Measurements from ENCODE around the gene VWA5B1.

The VWA5B1 gene

DNA sequence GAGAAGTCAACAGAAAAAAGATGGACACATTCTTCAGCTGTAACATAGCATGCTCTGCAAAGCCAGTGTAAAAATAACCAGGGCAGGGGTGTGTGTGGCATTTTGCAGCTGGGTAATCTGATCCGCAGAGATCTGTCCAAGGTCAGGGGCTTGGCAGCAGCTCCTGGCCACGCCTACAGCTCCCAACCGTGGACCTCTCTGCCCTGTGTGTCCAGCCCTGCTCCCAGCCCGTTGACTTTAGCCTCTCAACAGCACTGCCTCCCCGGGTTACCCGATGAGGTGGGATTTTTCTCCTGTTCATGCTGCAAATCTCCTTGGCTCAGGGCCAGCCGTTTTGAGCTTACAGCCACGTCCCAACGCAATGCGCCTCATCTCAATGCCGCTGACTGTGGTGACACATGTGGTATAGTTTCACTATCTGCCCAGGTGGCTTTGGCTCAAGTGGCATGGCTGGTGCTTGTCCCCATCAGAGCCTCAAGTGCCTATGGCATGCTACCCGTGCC is 68.1 kb downstream of the VWA5B1 start:
- Histone ChIP-seq H3F3A (ENCODE audit: insufficient read depth, low read length) (no peaks in the 10 kb centered on the region), H3K79me2 (ENCODE audit: low read length) (no peaks in the 10 kb centered on the region), H3K9me3 (replicated peaks; ENCODE audit: insufficient read depth, low read length) (no peaks in the 10 kb centered on the region), H3K9ac (ENCODE audit: low read length) (no peak overlapping the region), H3K36me3 (replicated peaks; ENCODE audit: insufficient read depth, low read length) (no peaks in the 10 kb centered on the region), H3K4me2 (ENCODE audit: low read depth, low read length) (0 out of 2 replicates have a peak overlapping the region, but pooled peaks have one; percentile 2), H3K9me2 (replicated peaks; ENCODE audit: insufficient read depth, low read length) (no peaks in the 10 kb centered on the region), H4K20me1 (ENCODE audit: insufficient read depth, low read length) (no peaks in the 10 kb centered on the region), H3K27ac (ENCODE audit: low read length) (no peak overlapping the region), H2AFZ (ENCODE audit: low read length) (no peak overlapping the region), H3K27me3 (replicated peaks; ENCODE audit: insufficient read depth, low read length) (peaks cover 96% of the 10 kb centered on the region), H3K4me1 (ENCODE audit: low read length) (no peaks in the 10 kb centered on the region), H3K4me3 (ENCODE audit: low read length) (no peak overlapping the region)
- DNase-seq = no peak
- TF ChIP-seq EZH2 (optimal IDR thresholded peaks at IDR 0.05; ENCODE audit: low read depth, low read length) (no peak), EZH2phosphoT487 (IDR thresholded peaks at IDR 0.05; ENCODE audit: low read length) (no peak)
- TF ChIP-seq, protein P1, sequence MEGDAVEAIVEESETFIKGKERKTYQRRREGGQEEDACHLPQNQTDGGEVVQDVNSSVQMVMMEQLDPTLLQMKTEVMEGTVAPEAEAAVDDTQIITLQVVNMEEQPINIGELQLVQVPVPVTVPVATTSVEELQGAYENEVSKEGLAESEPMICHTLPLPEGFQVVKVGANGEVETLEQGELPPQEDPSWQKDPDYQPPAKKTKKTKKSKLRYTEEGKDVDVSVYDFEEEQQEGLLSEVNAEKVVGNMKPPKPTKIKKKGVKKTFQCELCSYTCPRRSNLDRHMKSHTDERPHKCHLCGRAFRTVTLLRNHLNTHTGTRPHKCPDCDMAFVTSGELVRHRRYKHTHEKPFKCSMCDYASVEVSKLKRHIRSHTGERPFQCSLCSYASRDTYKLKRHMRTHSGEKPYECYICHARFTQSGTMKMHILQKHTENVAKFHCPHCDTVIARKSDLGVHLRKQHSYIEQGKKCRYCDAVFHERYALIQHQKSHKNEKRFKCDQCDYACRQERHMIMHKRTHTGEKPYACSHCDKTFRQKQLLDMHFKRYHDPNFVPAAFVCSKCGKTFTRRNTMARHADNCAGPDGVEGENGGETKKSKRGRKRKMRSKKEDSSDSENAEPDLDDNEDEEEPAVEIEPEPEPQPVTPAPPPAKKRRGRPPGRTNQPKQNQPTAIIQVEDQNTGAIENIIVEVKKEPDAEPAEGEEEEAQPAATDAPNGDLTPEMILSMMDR (IDR thresholded peaks at IDR 0.05; ENCODE audit: low read length) = no peak

DNA sequence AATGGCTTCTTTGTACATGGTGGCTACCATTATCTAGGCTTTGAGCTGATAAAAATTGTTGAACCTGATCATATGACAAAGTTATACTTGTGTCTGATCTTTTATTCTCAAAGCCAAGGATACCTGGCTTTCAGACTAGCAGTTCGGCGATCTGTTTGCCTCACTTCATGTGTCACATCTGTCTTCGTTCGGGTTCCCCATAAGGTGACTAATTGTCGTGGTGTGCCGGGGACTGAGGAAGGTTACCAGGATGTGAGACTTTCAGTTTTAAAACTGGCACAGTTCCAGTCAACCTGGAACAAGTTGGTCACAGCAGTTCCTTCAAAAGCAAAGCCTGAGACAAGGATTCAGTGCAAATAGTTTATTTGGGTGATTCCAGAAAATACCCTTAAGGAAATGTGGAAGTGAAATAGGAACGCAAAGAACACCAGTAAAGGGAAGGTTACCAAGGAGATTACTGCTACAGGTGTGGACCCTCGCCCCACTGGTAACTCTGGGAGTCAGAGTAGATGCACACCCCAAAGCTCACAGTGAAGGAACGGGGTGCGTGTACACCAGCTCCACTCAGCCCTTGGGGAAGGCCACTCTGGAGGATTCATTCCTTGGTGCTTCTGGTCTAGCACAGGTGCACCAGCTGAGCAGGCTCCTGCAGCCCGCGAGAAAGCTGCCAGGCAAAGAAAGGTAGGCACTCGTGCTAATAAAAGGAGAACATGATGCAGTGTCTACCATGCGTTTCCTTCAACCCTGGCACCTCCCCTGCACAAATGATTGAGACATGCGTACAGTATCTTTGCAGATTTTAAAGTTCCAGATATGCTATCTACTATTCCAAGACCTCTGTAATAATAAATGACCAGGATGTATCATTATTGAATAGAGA is 69.0 kb downstream of the VWA5B1 start:
- Histone ChIP-seq H4K20me1 (ENCODE audit: insufficient read depth, low read length) (no peaks in the 10 kb centered on the region), H3K27ac (ENCODE audit: low read length) (no peak overlapping the region), H3K9ac (ENCODE audit: low read length) (no peak overlapping the region), H3K9me3 (replicated peaks; ENCODE audit: insufficient read depth, low read length) (no peaks in the 10 kb centered on the region), H3F3A (ENCODE audit: insufficient read depth, low read length) (no peaks in the 10 kb centered on the region), H3K4me3 (ENCODE audit: low read length) (no peak overlapping the region), H3K36me3 (replicated peaks; ENCODE audit: insufficient read depth, low read length) (no peaks in the 10 kb centered on the region), H3K27me3 (replicated peaks; ENCODE audit: insufficient read depth, low read length) (peaks cover 92% of the 10 kb centered on the region), H3K4me1 (ENCODE audit: low read length) (no peaks in the 10 kb centered on the region), H3K9me2 (replicated peaks; ENCODE audit: insufficient read depth, low read length) (no peaks in the 10 kb centered on the region), H2AFZ (ENCODE audit: low read length) (no peak overlapping the region), H3K4me2 (ENCODE audit: low read depth, low read length) (0 out of 2 replicates have a peak overlapping the region, but pooled peaks have one; percentile 2), H3K79me2 (ENCODE audit: low read length) (no peaks in the 10 kb centered on the region)
- peak; percentile 36 for DNase-seq
- no peak for TF ChIP-seq EZH2 (optimal IDR thresholded peaks at IDR 0.05; ENCODE audit: low read depth, low read length)
- TF ChIP-seq, protein P1 (IDR thresholded peaks at IDR 0.05; ENCODE audit: low read length) = no peak
- TF ChIP-seq EZH2phosphoT487 (IDR thresholded peaks at IDR 0.05; ENCODE audit: low read length) = no peak

DNA sequence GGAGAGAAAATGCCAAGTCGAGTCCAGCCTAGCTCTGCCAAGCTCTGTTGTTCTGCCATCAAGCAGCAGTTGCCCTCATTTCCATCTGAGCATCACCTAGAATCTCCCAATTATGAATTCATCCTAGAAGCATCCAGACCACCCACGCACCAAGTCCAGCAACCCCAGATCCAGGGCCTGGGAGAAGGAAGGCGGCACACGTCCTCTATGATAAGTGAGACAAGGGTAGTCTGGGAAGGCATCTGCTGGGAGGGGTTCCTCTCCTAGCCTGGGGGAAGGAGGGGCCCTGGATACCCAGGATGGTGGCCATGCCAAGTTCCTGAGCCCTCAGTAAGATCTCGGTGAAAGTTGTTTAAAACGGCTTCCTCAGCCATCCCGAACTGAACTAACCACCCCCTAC is 70.7 kb downstream of the VWA5B1 start:
- H3K9me3 ChIP-seq (replicated peaks; ENCODE audit: insufficient read depth, low read length) = no peaks in the 10 kb centered on the region
- no peak overlapping the region for H3K27ac ChIP-seq (ENCODE audit: low read length)
- no peaks in the 10 kb centered on the region for H3K4me1 ChIP-seq (ENCODE audit: low read length)
- H4K20me1 ChIP-seq (ENCODE audit: insufficient read depth, low read length) = no peaks in the 10 kb centered on the region
- H3K4me2 ChIP-seq (ENCODE audit: low read depth, low read length) = no peak overlapping the region
- H2AFZ ChIP-seq (ENCODE audit: low read length) = no peak overlapping the region
- no peak overlapping the region for H3K9ac ChIP-seq (ENCODE audit: low read length)
- H3K79me2 ChIP-seq (ENCODE audit: low read length) = no peaks in the 10 kb centered on the region
- no peak for DNase-seq
- H3K27me3 ChIP-seq (replicated peaks; ENCODE audit: insufficient read depth, low read length) = peaks cover 93% of the 10 kb centered on the region
- H3K36me3 ChIP-seq (replicated peaks; ENCODE audit: insufficient read depth, low read length) = no peaks in the 10 kb centered on the region
- H3F3A ChIP-seq (ENCODE audit: insufficient read depth, low read length) = no peaks in the 10 kb centered on the region
- no peaks in the 10 kb centered on the region for H3K9me2 ChIP-seq (replicated peaks; ENCODE audit: insufficient read depth, low read length)
- no peak for TF ChIP-seq EZH2phosphoT487 (IDR thresholded peaks at IDR 0.05; ENCODE audit: low read length)
- no peak for TF ChIP-seq EZH2 (optimal IDR thresholded peaks at IDR 0.05; ENCODE audit: low read depth, low read length)
- TF ChIP-seq, protein P1 (IDR thresholded peaks at IDR 0.05; ENCODE audit: low read length) = no peak
- H3K4me3 ChIP-seq (ENCODE audit: low read length) = no peak overlapping the region
